ENCODE data around the gene RHOB.
"Not testable (repeated sequence)": the region's sequence is repeated elsewhere in the genome, so short reads cannot be mapped to it uniquely, and the experiment has no call there.

The RHOB gene

GRCh38 chr2:20456116-20456571, 9.3 kb downstream of the RHOB start:
- no peak overlapping the region for H3K27ac ChIP-seq (ENCODE audit: low read depth, low read length, severe bottlenecking)
- H3K9me3 ChIP-seq (ENCODE audit: control insufficient read depth, low read length) = no peaks in the 10 kb centered on the region
- no peaks in the 10 kb centered on the region for H3K36me3 ChIP-seq (ENCODE audit: control insufficient read depth, insufficient read depth, low read length)
- H3K4me3 ChIP-seq (ENCODE audit: extremely low read depth, insufficient read depth, low read length, poor library complexity, severe bottlenecking) = no peak overlapping the region
- H3K4me1 ChIP-seq (ENCODE audit: control insufficient read depth, insufficient read depth, low read length, poor library complexity, severe bottlenecking) = peaks cover 13% of the 10 kb centered on the region

GRCh38 chr2:20456636-20457426, 10.0 kb downstream of the RHOB start:
- no peak overlapping the region for H3K27ac ChIP-seq (ENCODE audit: low read depth, low read length, severe bottlenecking)
- H3K9me3 ChIP-seq (ENCODE audit: control insufficient read depth, low read length) = no peaks in the 10 kb centered on the region
- WGBS, 2 experiments (ENCODE audit: insufficient coverage in 2 of 2) = 82% methylated on average over 2 of the region's 3 CpGs; no CpG with 5 or more reads in 1 of the 2 experiments
- H3K4me3 ChIP-seq (ENCODE audit: extremely low read depth, insufficient read depth, low read length, poor library complexity, severe bottlenecking) = no peak overlapping the region
- peaks cover 11% of the 10 kb centered on the region for H3K4me1 ChIP-seq (ENCODE audit: control insufficient read depth, insufficient read depth, low read length, poor library complexity, severe bottlenecking)
- H3K36me3 ChIP-seq (ENCODE audit: control insufficient read depth, insufficient read depth, low read length) = no peaks in the 10 kb centered on the region

- Histone ChIP-seq H3K27ac (ENCODE audit: low read depth, low read length, severe bottlenecking) (no peak overlapping the region), H3K4me1 (ENCODE audit: control insufficient read depth, insufficient read depth, low read length, poor library complexity, severe bottlenecking) (peaks cover 6% of the 10 kb centered on the region), H3K9me3 (ENCODE audit: control insufficient read depth, low read length) (no peaks in the 10 kb centered on the region), H3K36me3 (ENCODE audit: control insufficient read depth, insufficient read depth, low read length) (no peaks in the 10 kb centered on the region), H3K4me3 (ENCODE audit: extremely low read depth, insufficient read depth, low read length, poor library complexity, severe bottlenecking) (no peak overlapping the region)
- 88 to 95% methylated on average over 6 to 8 of the region's 10 CpGs for WGBS, 2 experiments (ENCODE audit: insufficient coverage in 2 of 2)
Observed at GRCh38 chr2:20457661-20458630, 11.1 kb downstream of the RHOB start.

- H3K4me1 ChIP-seq (ENCODE audit: control insufficient read depth, insufficient read depth, low read length, poor library complexity, severe bottlenecking); H3K4me3 ChIP-seq (ENCODE audit: extremely low read depth, insufficient read depth, low read length, poor library complexity, severe bottlenecking); H3K27ac ChIP-seq (ENCODE audit: low read depth, low read length, severe bottlenecking); H3K9me3 ChIP-seq (ENCODE audit: control insufficient read depth, low read length); H3K36me3 ChIP-seq (ENCODE audit: control insufficient read depth, insufficient read depth, low read length): not testable (repeated sequence)
- WGBS, 2 experiments (ENCODE audit: insufficient coverage in 2 of 2) = 44 to 70% methylated on average over 2 to 3 of the region's 5 CpGs
Observed at GRCh38 chr2:20458737-20459484, 12.0 kb downstream of the RHOB start.

- WGBS, 2 experiments (ENCODE audit: insufficient coverage in 2 of 2) = 79 to 93% methylated on average over 3 to 4 of the region's 4 CpGs
Observed at GRCh38 chr2:20465716-20466394, 19.0 kb downstream of the RHOB start.

GRCh38 chr2:20467789-20468548, 21.1 kb downstream of the RHOB start:
- peaks cover 10% of the 10 kb centered on the region for H3K4me1 ChIP-seq (ENCODE audit: control insufficient read depth, insufficient read depth, low read length, poor library complexity, severe bottlenecking)
- WGBS, 2 experiments (ENCODE audit: insufficient coverage in 2 of 2) = 83 to 92% methylated on average over 8 to 9 of the region's 11 CpGs
- H3K4me3 ChIP-seq (ENCODE audit: extremely low read depth, insufficient read depth, low read length, poor library complexity, severe bottlenecking) = no peak overlapping the region
- H3K27ac ChIP-seq (ENCODE audit: low read depth, low read length, severe bottlenecking) = no peak overlapping the region
- no peaks in the 10 kb centered on the region for H3K9me3 ChIP-seq (ENCODE audit: control insufficient read depth, low read length)
- no peaks in the 10 kb centered on the region for H3K36me3 ChIP-seq (ENCODE audit: control insufficient read depth, insufficient read depth, low read length)

More at GRCh38 chr2:20465716-20466394, 19.0 kb downstream of the RHOB start:
- no peaks in the 10 kb centered on the region for H3K9me3 ChIP-seq (ENCODE audit: control insufficient read depth, low read length)
- no peak overlapping the region for H3K4me3 ChIP-seq (ENCODE audit: extremely low read depth, insufficient read depth, low read length, poor library complexity, severe bottlenecking)
- H3K36me3 ChIP-seq (ENCODE audit: control insufficient read depth, insufficient read depth, low read length) = no peaks in the 10 kb centered on the region
- H3K27ac ChIP-seq (ENCODE audit: low read depth, low read length, severe bottlenecking) = no peak overlapping the region
- peaks cover 10% of the 10 kb centered on the region for H3K4me1 ChIP-seq (ENCODE audit: control insufficient read depth, insufficient read depth, low read length, poor library complexity, severe bottlenecking)

- no peak overlapping the region for H3K27ac ChIP-seq (ENCODE audit: low read depth, low read length, severe bottlenecking)
- peaks cover 10% of the 10 kb centered on the region for H3K4me1 ChIP-seq (ENCODE audit: control insufficient read depth, insufficient read depth, low read length, poor library complexity, severe bottlenecking)
- no peak overlapping the region for H3K4me3 ChIP-seq (ENCODE audit: extremely low read depth, insufficient read depth, low read length, poor library complexity, severe bottlenecking)
- no peaks in the 10 kb centered on the region for H3K36me3 ChIP-seq (ENCODE audit: control insufficient read depth, insufficient read depth, low read length)
- H3K9me3 ChIP-seq (ENCODE audit: control insufficient read depth, low read length) = no peaks in the 10 kb centered on the region
- 93 to 98% methylated on average over 7 to 9 of the region's 11 CpGs for WGBS, 2 experiments (ENCODE audit: insufficient coverage in 2 of 2)
Observed at GRCh38 chr2:20468549-20469500, 22.0 kb downstream of the RHOB start.

GRCh38 chr2:20469595-20469994, 22.7 kb downstream of the RHOB start:
- H3K4me3 ChIP-seq (ENCODE audit: extremely low read depth, insufficient read depth, low read length, poor library complexity, severe bottlenecking) = no peak overlapping the region
- 93 to 95% methylated on average over 8 of the region's 8 CpGs for WGBS, 2 experiments (ENCODE audit: insufficient coverage in 2 of 2)
- H3K9me3 ChIP-seq (ENCODE audit: control insufficient read depth, low read length) = no peaks in the 10 kb centered on the region
- no peaks in the 10 kb centered on the region for H3K36me3 ChIP-seq (ENCODE audit: control insufficient read depth, insufficient read depth, low read length)
- H3K27ac ChIP-seq (ENCODE audit: low read depth, low read length, severe bottlenecking) = no peak overlapping the region
- H3K4me1 ChIP-seq (ENCODE audit: control insufficient read depth, insufficient read depth, low read length, poor library complexity, severe bottlenecking) = peaks cover 10% of the 10 kb centered on the region

GRCh38 chr2:20470211-20470610, 23.3 kb downstream of the RHOB start:
- H3K27ac ChIP-seq (ENCODE audit: low read depth, low read length, severe bottlenecking) = no peak overlapping the region
- H3K9me3 ChIP-seq (ENCODE audit: control insufficient read depth, low read length) = no peaks in the 10 kb centered on the region
- peaks cover 10% of the 10 kb centered on the region for H3K4me1 ChIP-seq (ENCODE audit: control insufficient read depth, insufficient read depth, low read length, poor library complexity, severe bottlenecking)
- no peaks in the 10 kb centered on the region for H3K36me3 ChIP-seq (ENCODE audit: control insufficient read depth, insufficient read depth, low read length)
- 100% methylated on average over 2 to 3 of the region's 6 CpGs for WGBS, 2 experiments (ENCODE audit: insufficient coverage in 2 of 2)
- H3K4me3 ChIP-seq (ENCODE audit: extremely low read depth, insufficient read depth, low read length, poor library complexity, severe bottlenecking) = no peak overlapping the region

Data from mesodermal cell (in vitro differentiated cells).